ENCODE data around the gene SLC25A22.

GRCh38 chr11:791658-792534 lies 6.2 kb downstream of the SLC25A22 start:
- TF ChIP-seq CTCF (IDR thresholded peaks at IDR 0.05; ENCODE audit: insufficient read depth, low read length, poor library complexity, severe bottlenecking) (no peak), EZH2phosphoT487 (conservative IDR thresholded peaks at IDR 0.05; ENCODE audit: low read length) (no peak)
